Fibroblast of skin of right quadriceps (primary cell): ENCODE results near the gene EIF3B.

Experiments
- DNase-seq: peaks from one replicate; pipeline ENCODE4 v3.0.0-alpha.2; 2013

Gene EIF3B

DNA sequence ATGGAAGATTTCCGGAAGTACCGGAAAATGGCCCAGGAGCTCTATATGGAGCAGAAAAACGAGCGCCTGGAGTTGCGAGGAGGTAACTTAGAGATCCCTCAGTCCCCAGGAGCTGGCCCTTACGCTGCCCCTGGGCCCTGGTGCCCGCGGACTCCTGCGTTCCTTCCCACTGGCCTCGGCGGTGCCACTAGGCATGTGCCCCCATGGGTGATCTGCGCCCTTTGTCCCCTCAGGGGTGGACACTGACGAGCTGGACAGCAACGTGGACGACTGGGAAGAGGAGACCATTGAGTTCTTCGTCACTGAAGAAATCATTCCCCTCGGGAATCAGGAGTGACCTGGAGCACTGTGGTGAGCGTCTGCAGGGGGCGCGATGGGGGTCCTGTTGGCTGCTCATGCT lies 24.5 kb downstream of the EIF3B start:
- DNase-seq: no peak

DNA sequence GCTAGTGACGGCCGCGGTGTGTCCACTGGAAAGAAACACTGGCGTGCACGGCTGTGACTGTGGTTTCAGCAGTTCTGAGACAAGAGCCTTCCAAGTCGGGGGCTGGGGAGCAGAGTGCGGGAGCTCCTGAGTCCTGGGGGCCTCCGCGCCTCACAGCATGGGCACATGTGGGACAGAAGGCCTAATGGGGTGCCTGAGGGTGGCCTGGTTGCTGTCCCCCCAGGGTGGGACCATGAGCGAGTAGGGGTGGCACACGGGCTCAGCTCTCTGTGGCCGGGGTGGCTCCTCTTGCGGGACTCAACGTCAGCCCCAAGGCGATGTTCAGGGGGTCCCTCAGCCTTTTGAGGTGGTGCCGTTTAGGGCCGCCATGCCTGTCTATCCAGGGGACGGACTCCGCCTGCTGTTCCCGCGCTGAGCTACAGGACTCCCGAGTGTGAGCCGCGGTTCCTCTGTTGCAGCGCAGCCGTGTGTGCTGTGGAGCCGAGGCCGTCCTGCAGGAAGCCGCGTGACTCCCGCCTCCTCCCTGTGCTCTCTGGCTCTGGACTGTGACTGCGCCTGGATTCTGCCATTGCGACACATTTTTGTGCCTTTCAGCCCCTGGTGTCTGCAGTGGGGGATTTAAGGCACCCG lies 25.3 kb downstream of the EIF3B start:
- DNase-seq: no peak

DNA sequence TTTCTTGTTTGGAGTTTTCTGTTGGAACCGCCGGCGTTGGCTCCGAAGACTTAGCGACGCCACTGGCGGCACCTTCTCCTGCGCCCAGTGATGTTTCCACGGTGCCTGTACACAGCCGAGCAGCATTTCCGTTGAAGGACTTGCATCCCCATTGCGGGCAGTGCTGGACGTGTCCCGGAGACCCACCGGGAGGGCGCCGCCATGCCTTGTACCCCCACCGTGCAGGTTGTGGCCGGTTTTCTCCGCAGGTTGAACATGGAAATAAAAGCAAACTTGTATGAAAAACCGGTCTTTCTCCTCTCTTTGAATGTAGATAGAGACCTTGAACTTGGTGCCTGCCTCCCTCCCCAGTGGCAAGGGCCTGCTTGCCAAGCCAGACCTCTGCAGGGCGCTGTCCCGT lies 25.8 kb downstream of the EIF3B start:
- DNase-seq: no peak

DNA sequence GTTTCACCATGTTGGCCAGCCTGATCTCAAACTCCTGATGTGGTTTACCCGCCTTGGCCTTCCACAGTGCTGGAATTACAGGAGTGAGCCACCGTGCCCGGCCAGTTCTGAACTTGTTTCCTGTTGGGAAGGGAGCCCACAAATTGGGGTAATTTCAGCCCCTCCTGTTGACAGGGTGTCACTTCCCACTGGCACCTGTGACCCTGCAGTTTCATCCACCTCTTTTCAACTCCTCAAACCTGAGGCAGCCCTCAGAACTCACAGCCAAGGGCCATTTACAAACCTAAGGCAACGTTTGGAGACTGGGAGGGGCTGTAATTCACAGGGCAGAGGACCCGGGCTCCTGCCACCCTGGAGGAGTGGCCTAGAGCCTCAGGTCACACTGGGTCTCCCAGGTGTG lies 26.6 kb downstream of the EIF3B start:
- DNase-seq: no peak

DNA sequence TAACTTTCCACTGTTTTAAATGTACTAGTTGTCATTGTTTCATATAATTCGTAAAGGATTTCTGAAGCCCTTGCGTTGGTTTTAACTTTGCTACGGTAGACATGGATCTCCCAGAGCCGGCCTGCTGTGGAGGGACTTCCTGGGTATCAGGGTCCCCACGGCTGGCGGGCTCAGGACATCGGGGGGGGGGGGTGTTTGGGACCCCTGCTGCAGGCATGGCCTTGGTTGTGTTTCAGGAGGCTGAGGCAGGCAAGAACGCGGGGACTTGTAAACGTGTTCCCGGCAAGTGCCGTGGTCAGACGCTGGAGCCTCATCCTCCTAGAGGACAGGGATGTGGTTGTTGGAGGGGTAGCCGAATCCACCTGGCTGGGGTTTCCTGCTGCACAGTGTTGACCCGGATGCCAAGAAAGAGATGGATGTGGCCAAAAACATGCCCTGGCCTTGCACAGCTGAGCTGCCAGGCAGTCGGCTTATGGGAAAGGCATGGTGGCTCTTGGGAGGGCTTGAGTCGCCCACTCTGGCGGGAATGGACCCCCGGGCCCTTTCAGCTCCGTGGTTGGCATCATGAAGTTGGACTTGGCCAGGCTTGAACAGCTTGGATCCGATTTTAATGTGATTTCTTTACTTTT lies 27.4 kb downstream of the EIF3B start:
- DNase-seq: no peak

DNA sequence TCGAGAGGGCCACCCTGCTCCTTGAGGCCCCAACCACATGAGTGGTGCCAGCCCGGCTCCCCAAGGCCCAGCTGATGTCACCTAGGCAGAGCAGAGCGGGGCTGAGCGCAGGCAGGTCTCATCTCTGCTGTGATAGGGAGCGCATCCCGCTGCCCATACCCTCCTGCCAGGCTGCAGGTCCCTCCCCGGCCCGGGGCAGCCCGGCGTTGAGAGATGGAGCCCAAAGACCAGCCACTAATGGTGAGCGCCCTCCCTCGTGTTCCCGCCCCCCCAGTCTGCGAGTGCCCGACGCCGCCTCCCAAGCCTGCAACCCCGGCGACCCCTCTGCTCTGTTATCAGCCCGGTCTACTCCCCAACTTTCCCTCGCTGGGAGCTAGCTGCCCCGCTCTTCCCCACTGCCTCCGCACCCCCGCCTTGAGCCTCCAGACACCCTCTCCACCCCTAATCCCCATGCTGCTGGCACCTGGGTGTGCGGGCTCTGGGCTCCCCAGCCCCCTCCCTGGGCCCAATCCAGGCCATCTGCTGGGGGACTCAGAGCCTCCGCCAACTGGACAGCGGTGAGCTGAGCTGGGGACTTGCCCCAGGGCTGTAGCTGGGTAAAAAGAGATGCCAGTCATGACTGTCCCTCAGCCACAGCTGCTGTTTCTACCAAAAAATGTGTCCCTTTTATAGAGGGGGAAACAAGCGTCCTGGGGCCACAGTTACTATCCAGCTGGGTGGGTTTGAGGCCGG lies 29.1 kb downstream of the EIF3B start:
- DNase-seq: no peak

DNA sequence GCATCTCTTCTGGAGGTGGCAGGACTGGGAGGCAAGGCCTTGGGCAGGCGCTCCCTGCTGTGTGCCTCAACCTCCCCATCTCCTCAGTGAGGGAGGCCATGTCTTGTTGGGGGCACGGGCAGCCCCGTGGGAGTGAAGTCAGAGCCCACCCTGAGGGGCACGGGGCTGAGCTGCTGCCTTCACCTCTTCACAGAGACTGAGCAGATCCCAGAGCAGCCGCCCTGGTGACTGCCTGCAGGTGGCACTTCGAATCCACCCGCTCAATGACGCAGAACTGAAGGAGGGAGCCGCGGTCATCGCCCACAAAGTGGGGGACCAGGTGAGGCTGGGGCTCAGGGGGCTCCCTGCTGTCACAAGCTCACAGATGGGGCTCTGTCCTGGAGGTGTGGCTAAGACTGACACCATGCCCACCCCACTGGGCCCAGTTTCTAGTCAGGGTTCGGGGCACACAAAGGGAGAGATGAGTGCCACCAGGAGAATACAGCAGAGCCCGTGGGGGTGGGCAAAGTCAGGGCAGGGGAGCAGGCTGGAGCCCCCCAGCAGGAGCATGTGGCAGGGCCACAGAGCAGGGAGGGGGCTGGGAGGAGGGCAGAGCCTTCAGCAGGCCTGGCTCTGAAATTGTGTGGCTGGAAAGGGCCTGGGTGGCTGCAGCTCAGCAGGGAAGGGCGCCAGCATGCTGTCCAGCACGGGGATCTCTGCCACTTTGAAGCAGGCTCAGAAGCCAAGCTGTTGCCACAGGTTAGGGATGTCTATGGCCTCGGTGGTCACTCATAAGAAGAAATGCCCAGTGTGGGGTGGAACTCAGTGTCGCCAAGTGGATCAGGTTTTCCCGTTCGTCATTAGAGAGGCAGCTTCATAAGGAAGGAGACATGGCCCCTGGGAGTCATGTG lies 30.0 kb downstream of the EIF3B start:
- no peak for DNase-seq

DNA sequence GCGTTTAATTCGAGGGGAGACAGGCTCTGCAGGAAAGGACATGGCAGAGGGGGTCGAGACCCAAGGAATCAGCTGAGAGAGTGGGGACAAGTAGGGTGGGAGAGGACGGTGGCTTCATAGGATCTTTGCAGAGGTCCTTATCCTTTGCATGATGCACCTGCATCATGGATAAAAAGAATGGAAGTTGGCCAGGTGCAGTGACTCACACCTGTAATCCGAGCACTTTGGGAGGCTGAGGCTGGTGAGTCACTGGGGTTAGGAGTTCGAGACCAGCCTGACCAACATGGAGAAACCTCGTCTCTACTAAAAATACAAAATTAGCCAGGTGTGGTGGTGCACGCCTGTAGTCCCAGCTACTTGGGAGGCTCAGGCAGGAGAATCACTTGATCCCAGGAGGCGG lies 31.5 kb downstream of the EIF3B start:
- DNase-seq: peak; percentile 29

DNA sequence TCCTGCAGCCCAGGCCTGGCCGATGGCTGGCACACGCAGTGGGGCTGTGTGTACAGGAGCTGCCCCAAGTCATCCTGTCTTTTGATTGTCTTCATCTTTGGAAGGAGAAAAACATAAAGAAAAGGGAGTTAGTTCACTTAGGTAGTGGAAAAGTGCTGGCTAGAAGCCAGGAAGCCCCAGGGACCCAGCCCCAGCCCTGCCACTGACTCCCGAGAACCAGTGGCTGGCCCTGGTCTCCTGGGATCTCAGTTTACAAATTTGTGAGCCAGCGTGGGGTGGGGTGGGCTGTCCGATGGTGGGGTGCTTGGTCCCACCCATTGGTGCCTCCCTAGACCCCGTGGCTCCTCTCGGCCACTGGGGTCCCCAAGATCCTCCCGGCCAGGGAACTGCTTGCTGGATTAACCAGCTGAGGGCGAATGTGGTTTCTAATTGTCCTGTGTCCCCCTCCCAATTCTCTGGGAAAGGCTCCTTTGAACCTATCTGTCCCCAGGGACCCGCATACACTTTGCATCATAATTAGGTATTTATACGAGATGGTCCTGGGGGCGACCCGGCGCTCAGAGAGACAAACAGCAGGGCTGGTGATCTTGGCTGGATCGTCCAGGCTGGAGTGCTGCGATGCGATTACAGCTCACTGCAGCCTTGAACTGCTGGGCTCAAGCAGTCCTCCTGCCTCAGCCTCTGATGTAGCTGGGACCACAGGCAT lies 32.5 kb downstream of the EIF3B start:
- no peak for DNase-seq

DNA sequence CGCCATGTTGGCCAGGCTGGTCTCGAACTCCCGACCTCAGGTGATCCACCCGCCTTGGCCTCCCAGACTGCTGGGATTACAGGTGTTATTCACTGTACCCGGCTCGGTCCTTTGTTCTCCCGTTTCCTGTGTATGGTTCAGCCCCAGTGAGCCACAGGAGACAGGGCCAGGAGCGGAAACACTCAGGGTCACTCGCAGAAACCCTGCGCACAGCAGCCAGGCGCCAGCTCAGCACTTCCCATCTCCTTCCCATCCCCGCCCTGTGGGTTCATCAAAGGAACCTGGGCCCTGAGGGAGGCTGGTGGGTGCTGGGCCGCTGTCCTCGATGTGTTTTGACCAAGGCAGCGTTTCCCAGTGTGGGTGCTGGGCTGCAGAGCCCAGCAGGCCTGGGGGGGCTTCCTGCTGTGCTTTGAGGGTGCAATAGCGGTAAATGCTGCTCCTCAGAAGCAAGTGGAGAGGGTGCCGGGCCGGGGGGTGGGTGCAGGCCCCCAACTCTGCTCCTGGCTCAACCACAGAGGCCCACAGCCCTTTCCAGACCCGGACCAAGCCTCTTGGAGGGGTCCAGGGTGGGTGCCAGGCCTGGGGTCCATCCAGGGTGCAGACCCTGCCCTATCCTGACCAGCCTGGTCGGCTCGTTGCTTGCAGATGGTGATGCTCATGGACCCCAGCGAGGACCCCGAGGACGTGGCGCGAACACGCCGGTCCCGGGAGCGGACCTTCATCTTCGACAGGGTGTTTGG lies 33.4 kb downstream of the EIF3B start:
- DNase-seq: no peak

DNA sequence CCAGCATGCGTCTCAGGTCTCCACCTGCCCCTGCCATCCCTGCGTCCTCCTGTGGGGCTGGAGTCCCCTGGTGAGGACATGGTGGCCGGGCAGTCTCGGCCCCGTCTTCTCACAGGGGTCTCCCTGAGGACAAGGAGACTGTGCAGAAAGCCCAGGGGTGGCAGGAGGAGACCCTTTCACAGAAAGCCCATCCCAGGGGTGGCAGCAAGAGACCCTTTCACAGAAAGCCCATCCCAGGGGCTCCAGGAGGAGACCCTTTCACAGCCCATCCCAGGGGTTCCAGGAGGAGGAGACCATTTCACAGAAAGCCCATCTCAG lies 34.0 kb downstream of the EIF3B start:
- DNase-seq: no peak

DNA sequence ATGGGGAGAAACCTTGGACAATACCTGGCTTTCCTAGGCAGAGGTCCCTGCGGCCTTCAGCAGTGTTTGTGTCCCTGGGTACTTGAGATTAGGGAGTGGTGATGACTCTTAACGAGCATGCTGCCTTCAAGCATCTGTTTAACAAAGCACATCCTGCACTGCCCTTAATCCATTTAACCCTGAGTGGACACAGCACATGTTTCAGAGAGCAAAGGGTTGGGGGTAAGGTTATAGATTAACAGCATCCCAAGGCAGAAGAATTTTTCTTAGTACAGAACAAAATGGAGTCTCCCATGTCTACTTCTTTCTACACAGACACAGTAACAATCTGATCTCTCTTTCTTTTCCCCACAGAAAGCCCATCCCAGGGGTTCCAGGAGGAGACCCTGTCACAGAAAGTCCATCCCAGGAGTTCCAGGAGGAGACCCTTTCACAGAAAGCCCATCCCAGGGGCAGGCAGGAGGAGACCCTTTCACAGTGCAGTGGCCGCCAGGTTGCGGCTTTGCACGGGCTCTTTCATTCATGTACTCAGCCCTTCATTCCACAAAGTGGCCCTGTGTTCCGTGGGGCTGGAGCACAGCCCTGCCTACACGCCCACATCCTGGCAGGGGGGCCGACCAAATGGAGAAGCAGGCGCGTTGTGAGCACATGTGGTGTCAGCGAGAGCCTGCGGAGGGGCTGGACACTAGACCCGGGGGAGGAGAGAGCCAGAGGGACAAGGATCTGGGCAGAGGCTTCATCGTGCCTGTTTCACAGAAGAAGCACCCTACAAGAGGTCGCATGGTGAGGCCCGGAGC lies 35.6 kb downstream of the EIF3B start:
- DNase-seq: peak; percentile 32

DNA sequence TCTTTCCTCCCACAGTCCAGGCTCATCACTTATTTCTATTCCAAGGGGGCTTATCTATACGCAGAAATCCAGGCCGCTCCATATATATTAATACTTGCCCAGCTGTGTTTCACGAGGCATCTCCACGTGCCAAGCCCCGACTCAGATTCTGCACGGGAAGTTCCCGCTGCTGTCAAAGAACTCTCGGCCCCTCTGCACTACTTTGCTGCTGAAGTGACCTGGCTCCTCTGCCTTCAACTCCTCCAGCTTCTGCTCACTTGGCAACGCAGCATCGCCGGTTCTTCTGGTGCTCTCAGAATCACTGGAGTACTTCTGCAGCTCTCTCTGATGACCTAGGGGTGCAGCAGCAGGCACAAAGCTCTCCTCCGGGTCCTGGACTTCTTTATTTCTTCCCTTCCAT lies 39.1 kb downstream of the EIF3B start:
- DNase-seq: no peak

DNA sequence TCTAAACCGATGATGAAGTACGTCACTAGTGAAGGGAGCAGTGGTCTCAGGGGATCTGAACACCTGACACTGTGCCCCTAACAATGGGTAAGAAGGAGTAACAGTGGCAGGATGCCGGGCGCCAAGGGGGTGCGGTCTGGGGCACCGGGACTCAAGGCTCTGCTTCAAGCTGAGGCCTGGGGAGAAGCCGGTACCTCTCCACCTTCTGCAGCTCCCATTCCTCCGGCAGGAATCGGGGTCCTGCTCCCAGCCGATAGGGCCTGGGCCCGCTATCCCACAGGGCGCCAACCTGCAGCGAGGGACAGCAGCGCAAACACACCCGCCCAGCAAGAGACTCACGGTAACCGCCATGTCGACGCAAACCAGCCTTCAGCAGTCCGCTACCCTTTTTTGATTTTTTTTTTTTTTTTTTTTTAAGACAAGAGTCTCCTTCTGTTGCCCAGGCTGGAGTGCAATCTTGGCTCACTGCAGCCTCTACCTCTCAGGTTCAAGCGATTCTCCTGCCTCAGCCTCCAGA lies 40.0 kb downstream of the EIF3B start:
- DNase-seq: no peak

DNA sequence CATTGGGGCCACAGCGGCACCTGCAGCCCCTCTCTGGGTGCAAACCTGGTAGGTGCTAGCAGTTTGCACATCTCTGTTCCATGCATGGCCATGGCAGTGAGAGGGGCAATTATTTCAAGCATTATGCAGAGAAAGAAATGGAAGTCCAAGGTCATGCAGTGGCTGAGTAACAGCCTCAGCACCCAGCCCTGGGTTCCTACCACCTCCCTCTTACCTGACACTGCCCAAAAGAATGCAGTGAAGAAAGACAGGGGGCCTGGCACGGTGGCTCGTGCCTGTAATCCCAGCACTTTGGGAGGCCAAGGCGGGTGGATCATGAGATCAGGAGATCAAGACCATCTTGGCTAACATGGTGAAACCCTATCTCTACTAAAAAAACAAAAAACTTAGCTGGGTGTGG lies 43.9 kb downstream of the EIF3B start:
- no peak for DNase-seq

DNA sequence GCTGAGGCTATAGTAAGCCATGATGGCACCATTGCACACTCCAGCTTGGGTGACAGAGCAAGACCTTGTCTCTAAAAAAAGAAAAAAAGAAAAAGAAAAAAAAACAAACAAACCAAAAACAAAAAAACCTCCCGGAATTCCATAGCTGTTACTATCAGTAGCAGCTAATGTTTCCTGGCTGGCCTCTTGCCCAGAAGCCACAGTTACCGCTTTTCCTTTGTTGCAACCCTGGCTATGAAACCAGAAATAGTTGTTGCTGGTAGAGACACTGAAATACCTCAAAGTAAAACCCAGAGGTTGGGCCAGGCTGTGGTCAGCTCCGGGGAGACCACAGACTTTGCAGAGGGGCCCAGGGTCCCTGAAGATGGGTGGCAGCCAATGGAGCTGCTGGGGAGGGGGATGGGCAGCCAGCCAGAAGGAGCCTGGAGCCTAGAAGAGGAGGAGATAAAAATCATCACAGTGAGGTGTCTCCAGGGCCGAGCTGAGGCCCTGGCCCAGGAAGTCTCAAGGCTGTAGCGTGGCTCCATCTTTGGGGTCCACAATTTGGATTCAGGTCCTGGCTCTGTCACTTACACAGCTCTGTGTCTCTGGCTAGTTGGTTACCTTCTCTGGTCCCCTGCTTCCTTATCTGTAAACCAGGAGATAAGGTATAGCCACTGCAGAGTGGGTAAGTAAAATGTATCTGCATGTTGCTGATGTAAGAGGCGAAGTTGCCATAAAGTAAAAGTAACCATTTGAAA lies 45.4 kb downstream of the EIF3B start:
- peak; percentile 99 for DNase-seq

DNA sequence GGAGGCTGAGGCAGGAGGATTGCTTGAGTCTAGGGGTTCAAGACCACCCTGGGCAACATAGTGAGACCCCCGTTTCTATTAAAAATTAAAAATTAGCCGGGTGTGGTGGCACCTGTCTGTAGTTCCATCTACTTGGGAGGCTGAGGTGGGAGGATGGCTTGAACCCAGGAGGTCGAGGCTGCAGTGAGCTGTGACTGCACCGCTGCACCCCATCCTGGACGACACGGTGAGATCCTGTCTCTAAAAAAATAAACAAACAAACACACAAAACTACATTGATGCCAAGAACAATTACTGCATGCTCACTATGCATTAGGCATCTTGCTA lies 48.0 kb downstream of the EIF3B start:
- DNase-seq: no peak

DNA sequence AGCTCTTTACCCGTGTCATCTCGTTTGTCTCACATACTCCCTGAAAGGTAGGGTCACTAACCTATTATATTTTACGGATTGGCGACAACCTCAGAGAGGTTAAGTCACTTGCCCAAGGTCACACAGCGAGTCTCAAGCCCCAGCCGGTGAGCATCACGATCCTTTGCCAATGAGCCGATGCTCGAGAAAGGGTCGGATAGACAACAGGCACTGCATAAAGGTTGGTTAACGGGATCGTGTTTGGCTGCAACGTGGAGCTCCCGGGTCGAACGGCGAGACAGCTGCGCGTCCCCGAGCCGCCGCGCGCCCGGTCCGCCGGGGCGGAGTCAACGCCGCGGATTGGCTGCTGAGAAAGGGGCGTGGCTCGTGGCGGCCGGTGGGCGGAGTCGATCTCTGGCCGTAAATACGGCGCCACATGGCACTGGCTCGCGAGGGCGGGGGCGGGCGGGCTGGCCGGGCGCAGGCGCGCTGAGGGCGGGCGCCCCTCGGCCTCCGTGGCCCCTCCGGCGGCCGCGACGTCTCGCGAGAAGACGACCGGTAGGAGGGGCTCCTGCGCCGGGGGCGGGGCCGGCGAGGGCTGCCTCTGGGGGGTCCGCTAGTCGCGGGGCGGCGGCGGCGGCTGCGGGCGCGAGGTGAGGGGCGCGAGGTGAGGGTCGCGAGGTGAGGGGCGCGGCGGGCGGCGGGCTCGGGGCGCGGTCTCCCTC lies 48.5 kb downstream of the EIF3B start, which contains the start of gene CHST12:
Gene CHST12, plus strand, starts transcription at position 598 of the 704 bp plus-strand sequence. CDS start 29,029 bp downstream, outside the sequence.
- DNase-seq: peak; percentile 94
